CD14-positive monocyte (primary cell): Measurements from ENCODE around the gene MPEG1. TPM values are rescaled to one million over a fixed set of nuclear protein-coding genes. Genes with fewer than 3 reads are reported as not detected.
A peak's percentile ranks its signal among the peaks of the same experiment; 100 is the strongest.

Source experiments
- DNase-seq, 3 donors: peaks; one replicate each; pipeline ENCODE4 v3.0.0-alpha.2; 2011 to 2022
- H2AFZ ChIP-seq: 2 replicates; pipeline ENCODE4 v1.6.0; 2012; ENCODE audit warnings: mild to moderate bottlenecking, low read depth, low read length, inconsistent platforms; ENCODE audit not compliant: insufficient read depth, poor library complexity, severe bottlenecking
- H3K27ac ChIP-seq, 2 donors: 1 replicate in 1 of 2; 2 replicates in 1 of 2; pipeline ENCODE4 v1.5.1; 2012 to 2013; ENCODE audit warnings: low read length in 2 of 2, control low read depth in 1 of 2, inconsistent platforms in 1 of 2, low read depth in 1 of 2, mild to moderate bottlenecking in 1 of 2
- H3K27me3 ChIP-seq, 2 donors: one replicate each; pipeline versions ENCODE4 v1.6.0 to v1.6.1; 2011 to 2013; ENCODE audit warnings: low read length in 2 of 2; ENCODE audit not compliant: control insufficient read depth in 2 of 2, insufficient read depth in 2 of 2
- H3K36me3 ChIP-seq, 2 donors: replicated peaks in 1 of 2; 1 replicate in 1 of 2; 2 replicates in 1 of 2; pipeline versions ENCODE4 v1.5.1 to v1.6.1; 2012 to 2013; ENCODE audit warnings: low read length in 2 of 2, control low read depth in 1 of 2, inconsistent platforms in 1 of 2, mild to moderate bottlenecking in 1 of 2; ENCODE audit not compliant: insufficient read depth in 2 of 2, control insufficient read depth in 1 of 2
- H3K4me1 ChIP-seq, 2 donors: 1 replicate in 1 of 2; 2 replicates in 1 of 2; pipeline versions ENCODE4 v1.5.1 to v1.6.1; 2012 to 2013; ENCODE audit warnings: low read length in 2 of 2, control low read depth in 1 of 2, inconsistent platforms in 1 of 2, mild to moderate bottlenecking in 1 of 2, moderate library complexity in 1 of 2; ENCODE audit not compliant: insufficient read depth in 2 of 2, control insufficient read depth in 1 of 2
- H3K4me2 ChIP-seq: replicated peaks from 2 replicates; pipeline ENCODE3; 2012; ENCODE audit warnings: low read length, moderate library complexity, mild to moderate bottlenecking; ENCODE audit not compliant: poor library complexity, severe bottlenecking; ENCODE audit errors: extremely low read depth
- H3K4me3 ChIP-seq, 3 experiments: fragments of 200-600 bp in 1 of 3; sonication (generic) in 1 of 3; replicated peaks in 1 of 3; 1 replicate in 2 of 3; 2 replicates in 1 of 3; pipeline ENCODE4 v1.5.1; 2011 to 2013; ENCODE audit warnings: low read length in 3 of 3, mild to moderate bottlenecking in 3 of 3, control low read depth in 2 of 3, low read depth in 2 of 3, inconsistent platforms in 1 of 3, moderate library complexity in 1 of 3
- H3K79me2 ChIP-seq: 2 replicates; pipeline ENCODE4 v1.6.0; 2012; ENCODE audit warnings: mild to moderate bottlenecking, control low read depth, inconsistent platforms, low read length, moderate library complexity; ENCODE audit not compliant: insufficient read depth
- H3K9ac ChIP-seq: 2 replicates; pipeline ENCODE4 v1.6.0; 2017; ENCODE audit warnings: low read length, mild to moderate bottlenecking; ENCODE audit not compliant: insufficient read depth, poor library complexity, severe bottlenecking
- H3K9me3 ChIP-seq, 2 donors: replicated peaks in 1 of 2; 1 replicate in 1 of 2; 2 replicates in 1 of 2; pipeline versions ENCODE4 v1.5.1 to v1.6.1; 2012 to 2013; ENCODE audit warnings: low read length in 2 of 2, control low read depth in 1 of 2; ENCODE audit not compliant: control insufficient read depth in 1 of 2, insufficient read depth in 1 of 2
- H4K20me1 ChIP-seq: 2 replicates; pipeline ENCODE4 v1.6.0; 2012; ENCODE audit warnings: mild to moderate bottlenecking, low read length, control low read depth, moderate library complexity; ENCODE audit not compliant: insufficient read depth
- H3K27ac Mint-ChIP-seq, 7 donors: one replicate each; pipeline ENCODE4 v1.8.0; 2020; ENCODE audit warnings: mild to moderate bottlenecking in 7 of 7, mixed read lengths in 7 of 7, moderate library complexity in 6 of 7, inconsistent platforms in 2 of 7
- H3K27me3 Mint-ChIP-seq, 3 donors: one replicate each; pipeline ENCODE4 v1.8.0; 2021 to 2022; ENCODE audit warnings: low read depth in 3 of 3, mild to moderate bottlenecking in 3 of 3, mixed read lengths in 3 of 3, moderate library complexity in 3 of 3, inconsistent platforms in 1 of 3
- H3K36me3 Mint-ChIP-seq, 2 donors: one replicate each; pipeline ENCODE4 v1.8.0; 2020; ENCODE audit warnings: mixed read lengths in 2 of 2, inconsistent platforms in 1 of 2, mild to moderate bottlenecking in 1 of 2
- H3K4me1 Mint-ChIP-seq: one replicate; pipeline ENCODE4 v1.8.0; 2020; ENCODE audit warnings: mild to moderate bottlenecking, mixed read lengths
- H3K4me3 Mint-ChIP-seq, 2 donors: one replicate each; pipeline ENCODE4 v1.8.0; 2020; ENCODE audit warnings: mild to moderate bottlenecking in 2 of 2, mixed read lengths in 2 of 2, moderate library complexity in 1 of 2
- H3K9me3 Mint-ChIP-seq, 7 donors: one replicate each; pipeline ENCODE4 v1.8.0; 2020 to 2022; ENCODE audit warnings: mixed read lengths in 7 of 7, mild to moderate bottlenecking in 6 of 7, moderate library complexity in 6 of 7, inconsistent platforms in 2 of 7
- CTCF ChIP-seq: fragments of 200-600 bp; IDR thresholded peaks from one replicate; pipeline ENCODE4 v1.8.0; 2022; ENCODE audit warnings: antibody characterized with exemption, mild to moderate bottlenecking
- WGBS: methylation state at CpG from one replicate; pipeline ENCODE4 v1.1.5; 2013; ENCODE audit warnings: missing lambda C conversion rate; ENCODE audit not compliant: insufficient coverage; 5-methylcytosine and 5-hydroxymethylcytosine counted together
- intact Hi-C, 2 donors: fragments of 100-400 bp; cut with micrococcal nuclease; formaldehyde crosslinking; loops; one replicate each; pipeline versions ENCODE4 v1.15.0 to v1.15.1; 2023
- polyA plus RNA-seq, 3 donors: library from polyadenylated mRNA; depleted of rRNA in 1 of 3; unstranded in 2 of 3; stranded (reverse) in 1 of 3; fragments of 300-500 nt in 2 of 3; fragments of >200 nt in 1 of 3; fragmentation: Illumina TruSeq in 2 of 3; gene quantifications; 1 replicate in 2 of 3; 2 replicates in 1 of 3; pipeline ENCODE4 v1.2.3, GENCODE V29; 2012 to 2021

MPEG1 gene
- polyA plus RNA-seq, 3 donors: 273 to 971 (median 691) TPM

- peaks cover 2% of the 10 kb centered on the region for H3K4me1 Mint-ChIP-seq
- Histone ChIP-seq H2AFZ (no peak overlapping the region), H3K4me1 (peaks cover 3% of the 10 kb centered on the region in 2 donors), H3K36me3 (peaks cover 0 to 31% of the 10 kb centered on the region in 2 donors), H3K27me3 (no peaks in the 10 kb centered on the region), H3K4me2 (no peak overlapping the region), H3K4me3 (no peak overlapping the region), H3K9ac (no peak overlapping the region), H3K79me2 (no peaks in the 10 kb centered on the region), H3K27ac (no peak overlapping the region), H3K9me3 (peaks cover 0 to 4% of the 10 kb centered on the region in 2 donors), H4K20me1 (peaks cover 6% of the 10 kb centered on the region)
- no peak overlapping the region for H3K4me3 Mint-ChIP-seq
- intact Hi-C loops: no loop called here
- WGBS: 100% methylated on average over 3 of the region's 4 CpGs
- no peak overlapping the region for H3K27ac Mint-ChIP-seq
- H3K36me3 Mint-ChIP-seq: peaks cover 22 to 51% of the 10 kb centered on the region in 2 donors
- peaks cover 5 to 12% (median 8%) of the 10 kb centered on the region in 7 donors for H3K9me3 Mint-ChIP-seq
- H3K27me3 Mint-ChIP-seq: peaks cover 3 to 4% (median 3%) of the 10 kb centered on the region in 3 donors
- TF ChIP-seq CTCF: peak; percentile 22
- no peak for DNase-seq
Measured at GRCh38 chr11:59182457-59183151, 30.1 kb downstream of the MPEG1 start.

- Histone ChIP-seq H3K4me1 (no peaks in the 10 kb centered on the region), H3K79me2 (no peaks in the 10 kb centered on the region), H3K36me3 (peaks cover 0 to 31% of the 10 kb centered on the region in 2 donors), H3K27me3 (no peaks in the 10 kb centered on the region), H3K9ac (no peak overlapping the region), H3K9me3 (peaks cover 0 to 4% of the 10 kb centered on the region in 2 donors), H3K4me2 (no peak overlapping the region), H2AFZ (no peak overlapping the region), H3K4me3 (no peak overlapping the region), H3K27ac (no peak overlapping the region), H4K20me1 (peaks cover 4% of the 10 kb centered on the region)
- DNase-seq: no peak
- Mint-ChIP-seq H3K9me3 (peaks cover 5 to 12% (median 8%) of the 10 kb centered on the region in 7 donors), H3K4me3 (no peak overlapping the region), H3K27ac (peak overlapping the region in 1 of 7 donors; percentile 15), H3K36me3 (peaks cover 24 to 56% of the 10 kb centered on the region in 2 donors), H3K4me1 (no peaks in the 10 kb centered on the region), H3K27me3 (peaks cover 3 to 7% (median 4%) of the 10 kb centered on the region in 3 donors)
- 96% methylated on average over 32 of the region's 33 CpGs for WGBS
- no peak for TF ChIP-seq CTCF
- intact Hi-C loops: no loop called here
Measured at GRCh38 chr11:59181746-59182456, 30.8 kb downstream of the MPEG1 start.
